ENCODE data around the gene RAB17. TPM values are rescaled to one million over a fixed set of nuclear protein-coding genes. Genes with fewer than 3 reads are reported as not detected.

The RAB17 gene
- total RNA-seq, 1 donor from 2014 or later, result 6.1 TPM

DNA sequence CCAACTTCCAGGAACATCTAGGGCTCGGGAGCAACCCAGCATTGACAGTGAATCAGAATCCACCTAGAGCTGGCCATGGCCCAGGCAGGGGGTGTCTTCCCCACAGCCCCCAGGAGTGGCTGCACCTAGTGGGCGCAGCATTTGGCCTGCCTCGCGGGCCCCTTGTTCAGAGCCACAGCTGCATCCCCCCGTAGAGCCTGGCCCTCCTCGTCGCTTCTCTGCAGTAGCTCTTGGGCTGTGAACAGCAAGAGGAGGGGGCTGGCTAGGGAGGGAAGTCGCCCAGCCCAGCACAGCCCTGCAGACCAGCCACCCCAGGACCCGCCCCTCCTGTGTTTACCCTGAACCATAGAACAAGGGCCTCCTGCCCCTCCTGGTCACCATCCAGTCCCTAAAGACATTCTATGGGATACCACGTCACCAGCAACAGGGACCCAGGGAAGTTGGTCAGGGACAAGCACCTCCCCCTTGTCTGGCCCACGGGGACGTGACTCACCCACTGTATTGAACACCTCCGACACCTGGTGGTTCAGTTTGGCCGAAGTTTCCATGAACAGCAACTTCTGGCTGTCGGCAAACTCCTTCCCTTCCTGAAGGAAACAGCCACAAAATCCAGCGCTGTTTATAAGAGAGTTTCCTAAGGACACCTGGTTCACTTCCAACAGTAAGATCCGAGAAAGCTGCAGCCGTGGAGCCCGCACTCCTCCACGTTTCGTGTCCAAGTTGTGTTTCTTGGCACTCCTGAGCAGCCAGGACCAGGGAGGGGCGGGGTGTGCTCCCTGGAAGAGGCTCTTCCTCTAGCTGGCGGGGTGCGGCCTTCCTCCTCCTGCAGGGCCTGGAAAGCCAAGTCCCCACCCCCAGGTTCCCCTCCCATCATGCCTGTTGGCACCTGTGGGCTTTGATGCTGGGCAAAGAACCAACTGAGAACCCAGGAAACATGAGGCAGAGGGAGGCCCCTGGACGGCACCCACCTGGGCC, 15.4 kb downstream of the RAB17 start:
- TF ChIP-seq, protein P1, sequence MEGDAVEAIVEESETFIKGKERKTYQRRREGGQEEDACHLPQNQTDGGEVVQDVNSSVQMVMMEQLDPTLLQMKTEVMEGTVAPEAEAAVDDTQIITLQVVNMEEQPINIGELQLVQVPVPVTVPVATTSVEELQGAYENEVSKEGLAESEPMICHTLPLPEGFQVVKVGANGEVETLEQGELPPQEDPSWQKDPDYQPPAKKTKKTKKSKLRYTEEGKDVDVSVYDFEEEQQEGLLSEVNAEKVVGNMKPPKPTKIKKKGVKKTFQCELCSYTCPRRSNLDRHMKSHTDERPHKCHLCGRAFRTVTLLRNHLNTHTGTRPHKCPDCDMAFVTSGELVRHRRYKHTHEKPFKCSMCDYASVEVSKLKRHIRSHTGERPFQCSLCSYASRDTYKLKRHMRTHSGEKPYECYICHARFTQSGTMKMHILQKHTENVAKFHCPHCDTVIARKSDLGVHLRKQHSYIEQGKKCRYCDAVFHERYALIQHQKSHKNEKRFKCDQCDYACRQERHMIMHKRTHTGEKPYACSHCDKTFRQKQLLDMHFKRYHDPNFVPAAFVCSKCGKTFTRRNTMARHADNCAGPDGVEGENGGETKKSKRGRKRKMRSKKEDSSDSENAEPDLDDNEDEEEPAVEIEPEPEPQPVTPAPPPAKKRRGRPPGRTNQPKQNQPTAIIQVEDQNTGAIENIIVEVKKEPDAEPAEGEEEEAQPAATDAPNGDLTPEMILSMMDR (conservative IDR thresholded peaks at IDR 0.05; ENCODE audit: low read depth, low read length), result no peak
- no peak overlapping the region for H3K4me3 ChIP-seq (ENCODE audit: low read depth, low read length)
- DNase-seq (ENCODE audit: low read depth), result no peak

DNA sequence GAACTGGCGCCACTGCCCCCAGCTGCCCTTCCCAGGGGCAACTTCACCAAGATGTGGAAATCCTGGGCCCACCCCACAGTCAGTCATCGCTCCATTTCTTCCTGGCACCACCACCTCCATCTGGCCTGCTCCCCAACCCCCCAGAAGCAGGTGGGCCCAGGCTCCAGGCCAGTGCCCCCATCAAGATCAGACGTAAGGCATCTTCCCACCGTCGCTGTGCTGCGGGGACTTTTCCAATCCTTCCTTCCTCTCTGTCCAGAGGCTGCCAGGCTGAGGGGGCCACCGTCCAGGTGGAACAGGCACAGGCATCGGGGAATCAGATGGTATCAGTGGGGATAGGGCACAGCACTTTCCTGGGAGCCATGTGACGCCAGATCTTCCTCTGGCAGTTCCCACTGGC, 16.1 kb downstream of the RAB17 start:
- TF ChIP-seq, protein P1 (conservative IDR thresholded peaks at IDR 0.05; ENCODE audit: low read depth, low read length), result no peak
- no peak overlapping the region for H3K4me3 ChIP-seq (ENCODE audit: low read depth, low read length)
- DNase-seq (ENCODE audit: low read depth), result no peak

DNA sequence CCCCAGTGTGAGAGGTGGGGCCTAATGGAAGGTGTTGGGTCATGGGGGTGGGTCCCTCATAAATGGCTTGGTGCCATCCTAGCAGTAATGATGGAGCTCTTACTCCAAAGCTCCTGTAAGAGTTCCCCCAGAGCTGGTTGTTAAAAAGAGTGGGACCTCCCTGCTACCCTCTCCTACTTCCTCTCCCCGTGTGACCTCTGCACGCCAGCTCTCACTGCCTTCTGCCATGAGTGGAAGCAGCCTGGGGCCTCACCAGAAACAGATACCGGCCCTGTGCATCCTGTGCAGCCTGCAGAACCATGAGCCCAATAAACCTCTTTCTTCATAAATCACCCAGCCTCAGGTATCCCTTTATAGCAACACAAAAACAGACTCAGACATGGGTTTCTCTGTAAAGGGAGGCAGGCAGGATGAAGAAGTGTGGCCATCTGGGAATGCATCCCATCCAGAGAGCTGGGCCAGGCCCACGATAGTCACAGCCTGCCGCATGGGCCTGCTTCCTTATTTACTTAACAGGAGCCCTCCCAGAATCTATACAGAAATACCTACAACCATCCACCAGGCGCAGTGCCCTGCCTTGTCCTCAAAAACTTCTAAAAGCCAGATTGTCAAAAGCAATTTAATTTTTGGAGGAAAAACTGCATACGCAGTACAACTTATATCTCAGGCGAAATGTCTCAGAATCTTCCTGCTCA, 16.7 kb downstream of the RAB17 start:
- no peak overlapping the region for H3K4me3 ChIP-seq (ENCODE audit: low read depth, low read length)
- DNase-seq (ENCODE audit: low read depth), result no peak
- TF ChIP-seq, protein P1 (conservative IDR thresholded peaks at IDR 0.05; ENCODE audit: low read depth, low read length), result no peak

DNA sequence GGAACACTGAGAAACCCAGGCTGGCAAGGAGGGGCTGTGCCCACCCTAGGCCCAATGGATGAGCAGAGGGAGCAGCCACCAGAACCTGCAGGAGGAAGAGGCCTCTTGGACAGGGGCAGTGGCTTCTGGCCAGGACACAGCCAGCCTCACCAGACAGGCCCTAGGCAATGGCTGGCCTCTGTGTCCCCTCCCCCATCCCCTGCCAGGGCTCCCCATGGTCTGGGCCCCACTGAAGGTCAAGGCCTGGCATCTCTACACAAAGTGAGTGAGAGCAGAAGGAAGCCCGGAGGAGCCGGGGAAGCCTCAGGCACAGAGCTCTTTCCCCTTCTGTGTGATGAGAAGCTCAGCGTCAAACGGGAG, 17.8 kb downstream of the RAB17 start:
- DNase-seq (ENCODE audit: low read depth), result no peak
- TF ChIP-seq, protein P1 (conservative IDR thresholded peaks at IDR 0.05; ENCODE audit: low read depth, low read length), result no peak
- no peak overlapping the region for H3K4me3 ChIP-seq (ENCODE audit: low read depth, low read length)

DNA sequence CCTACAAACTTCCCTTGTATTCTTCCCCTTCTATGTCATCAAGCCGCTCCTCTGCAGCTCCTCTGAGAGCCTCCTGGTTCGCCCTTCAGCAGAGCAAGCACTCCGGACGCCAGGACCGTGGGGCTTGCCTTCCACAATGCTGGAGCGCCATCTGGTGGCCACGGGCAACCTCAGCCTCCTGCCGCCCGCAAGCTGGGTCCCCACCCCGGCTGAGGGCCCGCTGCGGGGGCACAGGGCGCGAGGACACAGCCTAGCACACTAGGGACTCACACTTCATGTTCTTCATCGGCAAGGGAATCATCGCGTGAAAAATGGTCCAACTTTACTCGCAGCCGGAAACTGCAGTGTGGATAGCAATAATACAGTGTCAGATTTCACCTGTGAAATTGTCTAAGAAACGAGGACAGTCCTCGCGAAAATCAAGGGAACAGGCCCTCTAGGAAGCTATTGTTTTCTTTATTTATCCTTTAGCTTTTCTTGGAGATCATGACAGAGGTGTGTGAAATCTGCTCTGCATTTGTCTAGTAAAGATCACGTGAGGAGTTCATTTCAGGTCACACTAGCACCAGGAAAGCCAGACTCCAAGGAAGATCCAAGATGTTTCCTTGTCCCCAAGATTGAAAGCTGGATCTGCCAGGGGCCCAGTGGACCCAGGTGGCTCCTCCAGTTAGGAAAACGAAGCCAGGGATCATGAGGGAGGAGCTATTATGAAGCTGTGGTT, 18.4 kb downstream of the RAB17 start:
- peak; percentile 25 for DNase-seq (ENCODE audit: low read depth)
- TF ChIP-seq, protein P1 (conservative IDR thresholded peaks at IDR 0.05; ENCODE audit: low read depth, low read length), result peak; percentile 97
- peak overlapping the region; percentile 25 for H3K4me3 ChIP-seq (ENCODE audit: low read depth, low read length)

DNA sequence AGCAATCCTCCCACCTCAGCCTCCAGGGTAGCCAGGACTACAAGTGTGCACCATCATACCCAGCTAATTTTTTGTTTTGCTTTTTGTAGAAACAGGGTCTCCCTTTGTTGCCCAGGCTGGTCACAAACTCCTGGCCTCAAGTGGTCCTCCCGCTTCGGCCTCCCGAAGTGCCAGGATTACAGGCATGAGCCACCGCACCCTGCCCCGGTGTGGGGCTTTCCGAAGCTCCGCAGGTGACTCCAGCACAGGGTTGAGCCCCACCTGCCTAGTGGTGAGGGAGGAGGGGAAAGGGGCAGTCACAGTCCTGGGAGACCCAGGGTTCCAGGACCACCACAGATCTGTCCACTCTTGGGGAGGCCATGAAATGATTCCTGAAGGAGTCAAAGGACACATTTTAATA, 19.0 kb downstream of the RAB17 start:
- DNase-seq (ENCODE audit: low read depth), result no peak
- TF ChIP-seq, protein P1 (conservative IDR thresholded peaks at IDR 0.05; ENCODE audit: low read depth, low read length), result no peak

More for the DNA sequence above, 19.0 kb downstream of the RAB17 start:
- no peak overlapping the region for H3K4me3 ChIP-seq (ENCODE audit: low read depth, low read length)

Data from epithelial cell of proximal tubule (primary cell).